WTC11 (cell line): ENCODE measurements around the gene TNS3.

ENCODE experiments used
- CREM ChIP-seq: sonication (generic); formaldehyde crosslinking; IDR thresholded peaks from 2 replicates; pipeline ENCODE4 v1.8.1; 2022; ENCODE audit warnings: mild to moderate bottlenecking, missing genetic modification reagents, moderate library complexity
- ELF4 ChIP-seq: sonication (generic); formaldehyde crosslinking; IDR thresholded peaks from 2 replicates; pipeline ENCODE4 v1.8.1; 2022; ENCODE audit warnings: low read depth, mild to moderate bottlenecking, moderate library complexity, missing genetic modification reagents
- ESRRA ChIP-seq: sonication (generic); formaldehyde crosslinking; IDR thresholded peaks from 2 replicates; pipeline ENCODE4 v1.8.1; 2022; ENCODE audit warnings: mild to moderate bottlenecking, missing genetic modification reagents, borderline replicate concordance
- FOXK1 ChIP-seq: sonication (generic); formaldehyde crosslinking; IDR thresholded peaks from 2 replicates; pipeline ENCODE4 v1.8.0; 2022; ENCODE audit warnings: mild to moderate bottlenecking, moderate library complexity, missing genetic modification reagents
- IRF2 ChIP-seq: sonication (generic); formaldehyde crosslinking; IDR thresholded peaks from 2 replicates; pipeline ENCODE4 v1.8.0; 2022; ENCODE audit warnings: low read depth, missing genetic modification reagents, borderline replicate concordance
- JUN ChIP-seq: sonication (generic); formaldehyde crosslinking; IDR thresholded peaks from 2 replicates; pipeline ENCODE4 v1.8.0; 2023; ENCODE audit warnings: mild to moderate bottlenecking, missing genetic modification reagents
- SMAD3 ChIP-seq: sonication (generic); formaldehyde crosslinking; IDR thresholded peaks from 2 replicates; pipeline ENCODE4 v1.8.0; 2022; ENCODE audit warnings: missing genetic modification reagents, mild to moderate bottlenecking, borderline replicate concordance
- ZNF416 ChIP-seq: fragments of 250-450 bp; sonication (Bioruptor Pico); IDR thresholded peaks from 2 replicates; pipeline ENCODE4 v1.9.0; 2021; ENCODE audit warnings: mild to moderate bottlenecking, inconsistent platforms
- TF ChIP-seq, protein P1 (sequence below): fragments of 200-600 bp; IDR thresholded peaks from 2 replicates; pipeline ENCODE4 v1.8.0; 2022; ENCODE audit warnings: antibody characterized with exemption

DNA sequence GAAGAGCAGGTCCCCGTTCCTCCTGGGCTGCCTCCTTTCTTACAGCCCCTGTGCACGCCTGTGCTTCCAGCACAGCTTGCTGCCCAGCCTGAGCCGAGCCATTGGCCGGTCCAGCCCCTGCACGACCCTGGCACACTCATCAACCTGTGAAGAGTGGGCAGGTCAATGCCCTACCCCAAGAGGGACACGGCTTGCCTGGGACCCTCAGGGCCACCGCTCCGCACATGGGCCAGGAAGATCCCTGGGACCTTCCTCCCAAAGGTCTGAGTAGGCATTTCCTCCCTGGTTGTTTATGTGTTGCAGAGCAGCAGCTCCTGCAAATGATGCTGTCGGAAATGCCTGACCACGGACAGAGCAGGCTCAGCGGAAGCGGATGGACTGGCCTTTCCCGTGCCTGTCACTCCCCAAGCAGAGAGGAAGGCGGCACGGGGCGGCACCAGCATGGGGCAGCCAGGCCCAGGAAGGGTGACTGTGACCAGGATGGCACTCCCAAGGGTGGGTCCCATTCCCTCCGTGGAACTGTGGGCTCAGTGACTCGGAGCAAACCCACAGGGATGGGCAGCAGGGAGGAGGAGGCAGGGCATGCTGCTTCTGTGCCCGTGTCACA lies 252.5 kb downstream of the TNS3 start:
- TF ChIP-seq, protein P1, sequence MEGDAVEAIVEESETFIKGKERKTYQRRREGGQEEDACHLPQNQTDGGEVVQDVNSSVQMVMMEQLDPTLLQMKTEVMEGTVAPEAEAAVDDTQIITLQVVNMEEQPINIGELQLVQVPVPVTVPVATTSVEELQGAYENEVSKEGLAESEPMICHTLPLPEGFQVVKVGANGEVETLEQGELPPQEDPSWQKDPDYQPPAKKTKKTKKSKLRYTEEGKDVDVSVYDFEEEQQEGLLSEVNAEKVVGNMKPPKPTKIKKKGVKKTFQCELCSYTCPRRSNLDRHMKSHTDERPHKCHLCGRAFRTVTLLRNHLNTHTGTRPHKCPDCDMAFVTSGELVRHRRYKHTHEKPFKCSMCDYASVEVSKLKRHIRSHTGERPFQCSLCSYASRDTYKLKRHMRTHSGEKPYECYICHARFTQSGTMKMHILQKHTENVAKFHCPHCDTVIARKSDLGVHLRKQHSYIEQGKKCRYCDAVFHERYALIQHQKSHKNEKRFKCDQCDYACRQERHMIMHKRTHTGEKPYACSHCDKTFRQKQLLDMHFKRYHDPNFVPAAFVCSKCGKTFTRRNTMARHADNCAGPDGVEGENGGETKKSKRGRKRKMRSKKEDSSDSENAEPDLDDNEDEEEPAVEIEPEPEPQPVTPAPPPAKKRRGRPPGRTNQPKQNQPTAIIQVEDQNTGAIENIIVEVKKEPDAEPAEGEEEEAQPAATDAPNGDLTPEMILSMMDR, result no peak
- TF ChIP-seq CREM (no peak), IRF2 (CRISPR knock-in tag) (no peak), ZNF416 (CRISPR knock-in tag) (no peak), FOXK1 (CRISPR knock-in tag) (no peak), ESRRA (no peak), SMAD3 (CRISPR knock-in tag) (no peak), JUN (no peak), ELF4 (no peak)
